HepG2 (cell line): ENCODE measurements around the gene CASKIN2. TPM values are rescaled to one million over a fixed set of nuclear protein-coding genes. Genes with fewer than 3 reads are reported as not detected.

Source experiments
- GLI4 ChIP-seq: sonication (generic); formaldehyde crosslinking; IDR thresholded peaks from 2 replicates; pipeline ENCODE4 v1.5.1; 2020; ENCODE audit warnings: missing genetic modification reagents, mild to moderate bottlenecking, moderate library complexity, borderline replicate concordance
- HNRNPL ChIP-seq: fragments of 200-400 bp; formaldehyde crosslinking; IDR thresholded peaks from 2 replicates; pipeline ENCODE4 v1.6.1; 2017; ENCODE audit warnings: mild to moderate bottlenecking, low read depth, low read length
- ISX ChIP-seq: sonication (generic); formaldehyde crosslinking; conservative IDR thresholded peaks from 2 replicates; pipeline ENCODE4 v1.5.0; 2020; ENCODE audit warnings: missing genetic modification reagents
- RBM39 ChIP-seq: fragments of 200-400 bp; formaldehyde crosslinking; IDR thresholded peaks from one replicate; pipeline ENCODE4 v1.6.1; 2018; ENCODE audit warnings: antibody characterized with exemption, mild to moderate bottlenecking, low read depth, low read length; ENCODE audit not compliant: poor library complexity, severe bottlenecking
- SOX5 ChIP-seq: IDR thresholded peaks from 2 replicates; pipeline ENCODE4 v1.6.1; 2016; ENCODE audit warnings: borderline replicate concordance
- TBP ChIP-seq: sonication (generic); formaldehyde crosslinking; IDR thresholded peaks from 2 replicates; pipeline ENCODE4 v1.5.0; 2020; ENCODE audit warnings: missing genetic modification reagents
- ZC3H13 ChIP-seq: sonication (generic); formaldehyde crosslinking; IDR thresholded peaks from 2 replicates; pipeline ENCODE4 v1.8.1; 2023; ENCODE audit warnings: mild to moderate bottlenecking, missing genetic modification reagents, moderate library complexity
- ZNF496 ChIP-seq: sonication (generic); formaldehyde crosslinking; IDR thresholded peaks from 2 replicates; pipeline ENCODE4 v1.8.1; 2023; ENCODE audit warnings: mild to moderate bottlenecking, moderate library complexity, missing genetic modification reagents; ENCODE audit not compliant: insufficient replicate concordance
- ZNF589 ChIP-seq: sonication (generic); formaldehyde crosslinking; conservative IDR thresholded peaks from 2 replicates; pipeline ENCODE4 v1.8.0; 2022; ENCODE audit warnings: mild to moderate bottlenecking, moderate library complexity, missing genetic modification reagents
- polyA plus RNA-seq, 8 experiments: library from polyadenylated mRNA; depleted of rRNA in 3 of 8; stranded (reverse) in 7 of 8; unstranded in 1 of 8; fragments of >200 nt; fragmentation: Illumina TruSeq in 4 of 8; extraction: Trizol in 4 of 8; gene quantifications; 2 replicates each; pipeline versions ENCODE4 v1.2.1 to v1.2.3, GENCODE V29; 2011 to 2016; ENCODE audit warnings: low read depth in 4 of 8, missing spikeins in 1 of 8, mixed read lengths in 1 of 8; ENCODE audit not compliant: insufficient read depth in 1 of 8
- total RNA-seq, 5 experiments: library from RNA; depleted of rRNA; stranded (reverse); fragments of >200 nt; fragmentation: Illumina TruSeq; extraction: Trizol; gene quantifications; 2 replicates each; pipeline ENCODE4 v1.2.3, GENCODE V29; 2016; ENCODE audit warnings: low read depth in 1 of 5
- TF ChIP-seq, protein P1 (sequence below): sonication (generic); formaldehyde crosslinking; IDR thresholded peaks from 2 replicates; pipeline ENCODE4 v1.4.0; 2020; ENCODE audit warnings: missing genetic modification reagents, mild to moderate bottlenecking, borderline replicate concordance
- TF ChIP-seq, protein P2 (sequence below): sonication (generic); formaldehyde crosslinking; conservative IDR thresholded peaks from 2 replicates; pipeline ENCODE4 v1.8.0; 2022; ENCODE audit warnings: mild to moderate bottlenecking, moderate library complexity, missing genetic modification reagents
- TF ChIP-seq, protein P3 (sequence below): sonication (generic); formaldehyde crosslinking; IDR thresholded peaks from 2 replicates; pipeline ENCODE4; 2020; ENCODE audit warnings: missing genetic modification reagents, mild to moderate bottlenecking, borderline replicate concordance
- TF ChIP-seq, protein P4 (sequence below): sonication (generic); formaldehyde crosslinking; IDR thresholded peaks from 2 replicates; pipeline ENCODE4 v1.5.0; 2020; ENCODE audit warnings: mild to moderate bottlenecking, missing genetic modification reagents, borderline replicate concordance

The CASKIN2 gene
- total and polyA plus RNA-seq, 2 of the 13 experiments (the other 11 are each of a cell fraction or from before 2014, with no cell fraction given): 5.2 to 7.8 TPM

DNA sequence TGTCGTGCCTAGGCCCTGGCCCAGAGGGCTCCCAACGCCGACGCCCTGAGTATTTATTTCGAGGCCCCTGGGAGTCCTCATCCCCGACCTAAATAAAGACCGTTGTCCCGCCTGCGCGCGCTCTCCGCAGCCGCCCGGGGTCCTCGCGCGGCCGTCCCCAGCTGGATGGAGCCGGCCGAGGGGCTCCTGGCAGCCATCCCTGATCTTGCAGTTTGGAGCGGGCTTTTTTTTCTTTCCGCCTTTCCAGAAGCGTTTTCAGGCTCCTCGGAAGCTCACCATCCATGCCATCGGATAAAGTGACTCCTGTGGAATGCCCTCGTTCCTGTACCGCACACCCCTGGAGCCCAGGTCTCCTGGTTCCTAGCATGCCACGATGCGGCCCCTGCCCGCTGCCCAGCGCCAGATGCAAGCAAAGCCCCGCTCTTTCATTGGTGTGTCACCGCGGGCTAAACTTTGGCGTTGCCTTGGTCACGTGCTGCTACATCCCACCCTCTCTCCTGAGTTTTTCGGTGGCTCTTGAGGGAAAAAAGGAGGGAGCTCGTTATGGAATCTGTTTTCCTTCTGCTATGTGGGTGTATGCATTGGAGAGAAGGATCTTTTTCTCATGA is 58.2 kb downstream of the CASKIN2 start (continued):
- TF ChIP-seq ZC3H13: no peak; the same call in 1 of the 2 replicates
- no peak for TF ChIP-seq SOX5
- no peak for TF ChIP-seq ZNF589
- TF ChIP-seq TBP (CRISPR knock-in tag): no peak
- TF ChIP-seq, protein P1, sequence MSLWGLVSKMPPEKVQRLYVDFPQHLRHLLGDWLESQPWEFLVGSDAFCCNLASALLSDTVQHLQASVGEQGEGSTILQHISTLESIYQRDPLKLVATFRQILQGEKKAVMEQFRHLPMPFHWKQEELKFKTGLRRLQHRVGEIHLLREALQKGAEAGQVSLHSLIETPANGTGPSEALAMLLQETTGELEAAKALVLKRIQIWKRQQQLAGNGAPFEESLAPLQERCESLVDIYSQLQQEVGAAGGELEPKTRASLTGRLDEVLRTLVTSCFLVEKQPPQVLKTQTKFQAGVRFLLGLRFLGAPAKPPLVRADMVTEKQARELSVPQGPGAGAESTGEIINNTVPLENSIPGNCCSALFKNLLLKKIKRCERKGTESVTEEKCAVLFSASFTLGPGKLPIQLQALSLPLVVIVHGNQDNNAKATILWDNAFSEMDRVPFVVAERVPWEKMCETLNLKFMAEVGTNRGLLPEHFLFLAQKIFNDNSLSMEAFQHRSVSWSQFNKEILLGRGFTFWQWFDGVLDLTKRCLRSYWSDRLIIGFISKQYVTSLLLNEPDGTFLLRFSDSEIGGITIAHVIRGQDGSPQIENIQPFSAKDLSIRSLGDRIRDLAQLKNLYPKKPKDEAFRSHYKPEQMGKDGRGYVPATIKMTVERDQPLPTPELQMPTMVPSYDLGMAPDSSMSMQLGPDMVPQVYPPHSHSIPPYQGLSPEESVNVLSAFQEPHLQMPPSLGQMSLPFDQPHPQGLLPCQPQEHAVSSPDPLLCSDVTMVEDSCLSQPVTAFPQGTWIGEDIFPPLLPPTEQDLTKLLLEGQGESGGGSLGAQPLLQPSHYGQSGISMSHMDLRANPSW (CRISPR knock-in tag): no peak
- no peak for TF ChIP-seq ZNF496 (CRISPR knock-in tag)
- TF ChIP-seq HNRNPL: 0 out of 2 replicates have a peak, but pooled peaks have one; percentile 68
- TF ChIP-seq, protein P2, sequence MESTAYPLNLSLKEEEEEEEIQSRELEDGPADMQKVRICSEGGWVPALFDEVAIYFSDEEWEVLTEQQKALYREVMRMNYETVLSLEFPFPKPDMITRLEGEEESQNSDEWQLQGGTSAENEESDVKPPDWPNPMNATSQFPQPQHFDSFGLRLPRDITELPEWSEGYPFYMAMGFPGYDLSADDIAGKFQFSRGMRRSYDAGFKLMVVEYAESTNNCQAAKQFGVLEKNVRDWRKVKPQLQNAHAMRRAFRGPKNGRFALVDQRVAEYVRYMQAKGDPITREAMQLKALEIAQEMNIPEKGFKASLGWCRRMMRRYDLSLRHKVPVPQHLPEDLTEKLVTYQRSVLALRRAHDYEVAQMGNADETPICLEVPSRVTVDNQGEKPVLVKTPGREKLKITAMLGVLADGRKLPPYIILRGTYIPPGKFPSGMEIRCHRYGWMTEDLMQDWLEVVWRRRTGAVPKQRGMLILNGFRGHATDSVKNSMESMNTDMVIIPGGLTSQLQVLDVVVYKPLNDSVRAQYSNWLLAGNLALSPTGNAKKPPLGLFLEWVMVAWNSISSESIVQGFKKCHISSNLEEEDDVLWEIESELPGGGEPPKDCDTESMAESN (CRISPR knock-in tag): peak; percentile 60; the same call in 1 of the 2 replicates
- TF ChIP-seq RBM39: peak; percentile 5
- TF ChIP-seq, protein P3, sequence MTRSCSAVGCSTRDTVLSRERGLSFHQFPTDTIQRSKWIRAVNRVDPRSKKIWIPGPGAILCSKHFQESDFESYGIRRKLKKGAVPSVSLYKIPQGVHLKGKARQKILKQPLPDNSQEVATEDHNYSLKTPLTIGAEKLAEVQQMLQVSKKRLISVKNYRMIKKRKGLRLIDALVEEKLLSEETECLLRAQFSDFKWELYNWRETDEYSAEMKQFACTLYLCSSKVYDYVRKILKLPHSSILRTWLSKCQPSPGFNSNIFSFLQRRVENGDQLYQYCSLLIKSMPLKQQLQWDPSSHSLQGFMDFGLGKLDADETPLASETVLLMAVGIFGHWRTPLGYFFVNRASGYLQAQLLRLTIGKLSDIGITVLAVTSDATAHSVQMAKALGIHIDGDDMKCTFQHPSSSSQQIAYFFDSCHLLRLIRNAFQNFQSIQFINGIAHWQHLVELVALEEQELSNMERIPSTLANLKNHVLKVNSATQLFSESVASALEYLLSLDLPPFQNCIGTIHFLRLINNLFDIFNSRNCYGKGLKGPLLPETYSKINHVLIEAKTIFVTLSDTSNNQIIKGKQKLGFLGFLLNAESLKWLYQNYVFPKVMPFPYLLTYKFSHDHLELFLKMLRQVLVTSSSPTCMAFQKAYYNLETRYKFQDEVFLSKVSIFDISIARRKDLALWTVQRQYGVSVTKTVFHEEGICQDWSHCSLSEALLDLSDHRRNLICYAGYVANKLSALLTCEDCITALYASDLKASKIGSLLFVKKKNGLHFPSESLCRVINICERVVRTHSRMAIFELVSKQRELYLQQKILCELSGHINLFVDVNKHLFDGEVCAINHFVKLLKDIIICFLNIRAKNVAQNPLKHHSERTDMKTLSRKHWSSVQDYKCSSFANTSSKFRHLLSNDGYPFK (CRISPR knock-in tag): no peak; the same call in 1 of the 2 replicates
- 0 out of 2 replicates have a peak, but pooled peaks have one; percentile 20 for TF ChIP-seq GLI4 (CRISPR knock-in tag)
- TF ChIP-seq ISX (CRISPR knock-in tag): no peak
- TF ChIP-seq, protein P4, sequence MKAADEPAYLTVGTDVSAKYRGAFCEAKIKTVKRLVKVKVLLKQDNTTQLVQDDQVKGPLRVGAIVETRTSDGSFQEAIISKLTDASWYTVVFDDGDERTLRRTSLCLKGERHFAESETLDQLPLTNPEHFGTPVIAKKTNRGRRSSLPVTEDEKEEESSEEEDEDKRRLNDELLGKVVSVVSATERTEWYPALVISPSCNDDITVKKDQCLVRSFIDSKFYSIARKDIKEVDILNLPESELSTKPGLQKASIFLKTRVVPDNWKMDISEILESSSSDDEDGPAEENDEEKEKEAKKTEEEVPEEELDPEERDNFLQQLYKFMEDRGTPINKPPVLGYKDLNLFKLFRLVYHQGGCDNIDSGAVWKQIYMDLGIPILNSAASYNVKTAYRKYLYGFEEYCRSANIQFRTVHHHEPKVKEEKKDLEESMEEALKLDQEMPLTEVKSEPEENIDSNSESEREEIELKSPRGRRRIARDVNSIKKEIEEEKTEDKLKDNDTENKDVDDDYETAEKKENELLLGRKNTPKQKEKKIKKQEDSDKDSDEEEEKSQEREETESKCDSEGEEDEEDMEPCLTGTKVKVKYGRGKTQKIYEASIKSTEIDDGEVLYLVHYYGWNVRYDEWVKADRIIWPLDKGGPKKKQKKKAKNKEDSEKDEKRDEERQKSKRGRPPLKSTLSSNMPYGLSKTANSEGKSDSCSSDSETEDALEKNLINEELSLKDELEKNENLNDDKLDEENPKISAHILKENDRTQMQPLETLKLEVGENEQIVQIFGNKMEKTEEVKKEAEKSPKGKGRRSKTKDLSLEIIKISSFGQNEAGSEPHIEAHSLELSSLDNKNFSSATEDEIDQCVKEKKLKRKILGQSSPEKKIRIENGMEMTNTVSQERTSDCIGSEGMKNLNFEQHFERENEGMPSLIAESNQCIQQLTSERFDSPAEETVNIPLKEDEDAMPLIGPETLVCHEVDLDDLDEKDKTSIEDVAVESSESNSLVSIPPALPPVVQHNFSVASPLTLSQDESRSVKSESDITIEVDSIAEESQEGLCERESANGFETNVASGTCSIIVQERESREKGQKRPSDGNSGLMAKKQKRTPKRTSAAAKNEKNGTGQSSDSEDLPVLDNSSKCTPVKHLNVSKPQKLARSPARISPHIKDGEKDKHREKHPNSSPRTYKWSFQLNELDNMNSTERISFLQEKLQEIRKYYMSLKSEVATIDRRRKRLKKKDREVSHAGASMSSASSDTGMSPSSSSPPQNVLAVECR (CRISPR knock-in tag): no peak
